ENCODE measurements around the gene ACSS3.

ACSS3 gene

GRCh38 chr12:81077329-81077685 is 572 bp upstream of the ACSS3 start:
- no peak for TF ChIP-seq CTCF (conservative IDR thresholded peaks at IDR 0.05; ENCODE audit: low read depth, low read length)
- H3K4me3 ChIP-seq (ENCODE audit: low read length), result peak overlapping the region; percentile 75
- DNase-seq (ENCODE audit: low read depth), result no peak

- TF ChIP-seq CTCF (conservative IDR thresholded peaks at IDR 0.05; ENCODE audit: low read depth, low read length), result no peak
- peak overlapping the region; percentile 75 for H3K4me3 ChIP-seq (ENCODE audit: low read length)
- peak; percentile 73 for DNase-seq (ENCODE audit: low read depth)
Observed at GRCh38 chr12:81078469-81079196, 754 bp downstream of the ACSS3 start.

GRCh38 chr12:81079280-81080076 is 1.6 kb downstream of the ACSS3 start:
- no peak for DNase-seq (ENCODE audit: low read depth)
- peak overlapping the region; percentile 75 for H3K4me3 ChIP-seq (ENCODE audit: low read length)
- TF ChIP-seq CTCF (conservative IDR thresholded peaks at IDR 0.05; ENCODE audit: low read depth, low read length), result no peak

GRCh38 chr12:81080431-81080983 is 2.6 kb downstream of the ACSS3 start:
- no peak for TF ChIP-seq CTCF (conservative IDR thresholded peaks at IDR 0.05; ENCODE audit: low read depth, low read length)
- no peak for DNase-seq (ENCODE audit: low read depth)
- H3K4me3 ChIP-seq (ENCODE audit: low read length), result no peak overlapping the region

GRCh38 chr12:81081726-81082125 is 3.8 kb downstream of the ACSS3 start:
- H3K4me3 ChIP-seq (ENCODE audit: low read length), result no peak overlapping the region
- no peak for DNase-seq (ENCODE audit: low read depth)
- TF ChIP-seq CTCF (conservative IDR thresholded peaks at IDR 0.05; ENCODE audit: low read depth, low read length), result no peak

GRCh38 chr12:81083018-81083417 is 5.1 kb downstream of the ACSS3 start:
- DNase-seq (ENCODE audit: low read depth), result no peak
- no peak overlapping the region for H3K4me3 ChIP-seq (ENCODE audit: low read length)
- TF ChIP-seq CTCF (conservative IDR thresholded peaks at IDR 0.05; ENCODE audit: low read depth, low read length), result no peak
